COLO829 (cell line): ENCODE results near the gene C6orf15.

ENCODE experiments used
- DNase-seq: peaks from one replicate; pipeline ENCODE4 v3.0.0; 2012; ENCODE audit warnings: low spot score

Gene C6orf15

GRCh38 chr6:31112478-31112877 lies at the start of gene C6orf15:
Gene C6orf15 (minus strand): TSS chr6:31112575. CDS start chr6:31112555, 20 bp downstream.
- DNase-seq: no peak

DNA sequence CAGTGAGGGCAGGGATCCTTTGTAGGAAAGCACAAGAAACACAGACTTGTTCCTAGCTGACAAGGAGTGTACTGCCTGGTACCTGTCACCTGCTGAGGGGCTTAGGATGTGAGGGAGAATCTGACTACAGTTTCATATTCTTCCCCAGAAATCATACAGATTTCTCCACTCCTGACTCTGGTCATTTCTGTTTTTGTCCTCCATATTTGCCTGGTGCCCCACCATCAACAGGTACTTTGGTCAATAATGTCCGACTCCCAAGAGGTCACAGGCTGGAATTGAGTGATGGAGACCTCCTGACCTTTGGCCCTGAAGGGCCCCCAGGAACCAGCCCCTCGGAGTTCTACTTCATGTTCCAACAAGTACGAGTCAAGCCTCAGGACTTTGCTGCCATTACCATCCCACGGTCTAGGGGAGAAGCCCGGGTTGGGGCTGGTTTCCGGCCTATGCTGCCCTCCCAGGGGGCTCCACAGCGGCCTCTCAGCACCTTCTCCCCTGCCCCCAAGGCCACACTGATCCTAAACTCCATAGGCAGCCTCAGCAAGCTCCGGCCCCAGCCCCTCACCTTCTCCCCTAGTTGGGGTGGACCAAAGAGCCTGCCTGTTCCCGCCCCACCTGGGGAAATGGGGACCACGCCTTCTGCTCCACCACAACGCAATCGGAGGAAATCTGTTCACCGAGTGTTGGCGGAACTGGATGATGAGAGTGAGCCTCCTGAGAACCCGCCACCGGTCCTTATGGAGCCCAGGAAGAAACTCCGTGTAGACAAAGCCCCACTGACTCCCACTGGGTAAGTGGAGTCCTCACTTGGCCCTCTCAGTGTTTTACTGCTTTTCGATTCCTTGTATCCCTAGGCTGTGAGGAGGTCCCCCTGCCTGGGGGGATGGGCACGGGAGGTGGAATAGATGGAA lies 49.1 kb upstream of the C6orf15 start:
- DNase-seq: no peak

DNA sequence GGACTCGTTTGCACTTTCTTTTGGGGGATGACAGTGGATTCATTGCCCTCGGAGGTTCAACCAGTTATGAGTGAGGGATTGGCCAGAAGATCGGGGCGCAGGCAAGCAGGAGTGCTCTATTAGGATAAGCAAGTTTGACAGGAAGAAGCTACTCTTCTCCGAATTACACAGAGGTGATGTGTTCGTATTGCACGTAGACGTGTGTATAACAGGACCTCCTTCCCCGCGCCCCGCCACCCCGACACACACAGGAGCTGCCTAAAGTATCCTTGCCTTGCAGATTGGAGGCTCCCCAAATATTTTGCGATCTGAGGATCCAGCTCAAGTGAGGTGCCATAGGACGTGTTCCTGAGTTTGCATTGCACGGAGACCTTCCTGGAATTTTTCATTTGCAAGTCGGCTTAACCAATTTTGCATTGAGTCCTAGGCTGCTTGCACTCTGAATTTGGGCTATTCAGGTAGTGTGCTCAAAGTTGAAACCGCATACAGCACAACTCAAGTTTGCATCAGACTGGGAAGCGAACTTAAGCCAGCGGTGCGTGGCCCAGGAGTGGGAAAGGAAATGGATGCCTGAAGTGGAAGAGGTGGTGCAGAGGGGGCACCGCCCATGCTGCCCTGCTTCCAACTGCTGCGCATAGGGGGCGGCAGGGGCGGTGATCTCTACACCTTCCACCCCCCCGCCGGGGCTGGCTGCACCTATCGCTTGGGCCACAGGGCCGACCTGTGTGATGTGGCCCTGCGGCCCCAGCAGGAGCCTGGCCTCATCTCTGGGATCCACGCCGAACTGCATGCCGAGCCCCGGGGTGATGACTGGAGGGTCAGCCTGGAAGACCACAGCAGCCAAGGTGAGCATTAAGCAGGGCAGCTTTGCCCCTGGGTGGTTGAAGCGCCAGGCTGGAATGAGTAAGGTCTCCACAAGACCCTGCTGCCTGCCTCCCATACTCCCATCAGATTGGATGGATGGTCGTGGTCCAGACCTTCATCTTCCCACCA lies 46.8 kb upstream of the C6orf15 start:
- peak; percentile 17 for DNase-seq

- peak; percentile 100 for DNase-seq
These were observed 45.9 kb upstream of the C6orf15 start, which contains the start of gene TCF19 for GRCh38 chr6:31158140-31158862. Gene TCF19 (plus strand): TSS chr6:31158589. CDS start chr6:31159470, 881 bp downstream.

DNA sequence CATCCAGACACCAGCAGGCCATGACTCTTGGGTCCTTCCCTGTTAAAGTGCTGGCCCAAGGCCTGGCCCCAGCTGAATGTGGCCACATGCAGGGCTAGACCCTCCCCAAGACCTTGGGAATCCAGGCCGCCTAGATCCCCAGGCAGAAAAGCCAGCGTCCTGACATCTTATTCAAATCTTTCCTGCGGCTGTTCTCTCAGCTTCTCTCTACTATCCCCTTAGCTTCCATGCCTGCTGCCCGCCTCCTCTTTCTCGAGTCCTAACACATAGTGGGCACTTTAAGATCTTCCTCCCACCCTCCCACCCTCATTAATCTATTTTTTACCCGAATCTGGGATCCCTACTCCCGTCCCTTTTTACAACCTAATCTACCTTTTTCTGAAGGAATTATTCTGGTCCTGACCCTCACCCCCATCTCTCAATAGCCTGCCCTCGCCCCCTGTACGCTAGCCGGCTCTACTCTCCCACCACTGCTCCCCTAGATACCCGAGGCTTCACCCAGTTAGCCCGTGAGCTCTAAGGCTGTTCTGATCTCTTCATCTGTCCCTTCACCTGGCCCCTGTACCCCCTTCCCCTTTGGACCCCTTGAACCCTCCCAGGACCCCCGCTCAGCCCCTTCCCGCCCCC lies 45.3 kb upstream of the C6orf15 start, which contains the start of gene CCHCR1:
Gene CCHCR1 (minus strand): TSS at position 290 of the 627 bp plus-strand sequence. CDS start 202 bp downstream, at position 88.
- no peak for DNase-seq

GRCh38 chr6:31156641-31157040 lies 44.3 kb upstream of the C6orf15 start:
- no peak for DNase-seq

DNA sequence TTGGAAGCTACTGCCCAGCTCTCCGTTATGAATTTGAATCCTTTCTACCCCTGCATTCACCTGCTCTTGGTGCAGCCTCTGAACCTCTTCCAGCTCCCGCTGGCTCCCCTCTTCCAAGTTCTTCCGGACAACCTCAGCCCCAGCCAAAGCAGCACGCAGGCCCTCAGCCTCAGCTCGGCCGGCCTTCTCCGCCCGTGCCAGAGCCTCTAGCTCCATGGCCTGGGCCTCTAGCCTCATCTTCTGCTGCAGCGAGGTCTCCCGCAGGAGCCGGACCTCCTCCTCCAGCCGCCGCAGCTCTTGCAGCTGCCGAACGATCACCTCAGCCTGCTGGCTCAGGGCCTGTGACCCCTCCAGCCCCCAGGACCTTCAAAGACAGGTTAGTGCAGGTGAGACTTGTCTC lies 42.1 kb upstream of the C6orf15 start:
- no peak for DNase-seq

- DNase-seq: no peak
These were observed 40.4 kb upstream of the C6orf15 start for GRCh38 chr6:31152781-31153180.

GRCh38 chr6:31149827-31150447 lies 37.6 kb upstream of the C6orf15 start:
- DNase-seq: no peak

DNA sequence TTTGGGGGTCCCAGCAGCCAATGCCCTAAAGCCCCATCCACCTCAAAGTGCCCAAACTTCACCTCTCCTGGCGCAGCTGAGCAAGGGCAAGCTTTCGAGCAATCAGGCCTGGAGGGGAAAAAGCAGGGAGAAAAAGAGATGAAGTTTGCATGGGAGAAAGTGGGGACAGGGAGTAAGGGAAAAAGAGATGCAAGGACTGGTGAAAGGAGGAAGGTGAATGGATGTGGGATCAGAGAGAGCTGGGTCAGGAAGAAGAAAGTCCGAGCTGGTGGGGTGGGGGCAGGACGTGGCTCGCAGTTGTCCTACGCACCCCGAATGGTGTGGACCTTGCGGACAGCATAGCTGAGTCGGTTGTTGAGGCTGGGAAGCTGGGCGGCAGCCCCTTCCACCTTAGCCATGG lies 33.0 kb upstream of the C6orf15 start:
- DNase-seq: no peak

- DNase-seq: no peak
These were observed 32.6 kb upstream of the C6orf15 start for GRCh38 chr6:31144970-31145340.

- no peak for DNase-seq
These were observed 32.1 kb upstream of the C6orf15 start for GRCh38 chr6:31144296-31144969.

DNA sequence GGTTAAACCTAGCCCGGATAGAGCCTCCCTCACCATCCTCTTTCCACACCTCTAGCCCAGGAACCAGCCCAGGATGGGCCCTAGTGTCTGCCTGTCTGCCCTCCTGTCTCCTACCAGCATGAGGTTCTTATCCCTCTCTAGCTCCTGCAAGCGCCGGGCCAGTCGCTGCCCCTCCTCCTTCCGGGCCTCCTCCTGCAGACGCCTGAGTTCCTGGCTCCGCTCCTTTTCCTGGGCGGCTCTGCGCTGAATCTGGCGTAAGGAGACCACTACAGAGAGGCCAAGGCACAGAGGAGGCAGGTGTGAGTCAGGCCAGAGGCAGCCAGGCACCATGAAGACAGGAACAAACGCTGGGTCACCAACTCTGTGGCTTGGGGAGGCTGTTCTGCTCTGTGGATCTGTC lies 30.8 kb upstream of the C6orf15 start:
- DNase-seq: no peak

DNA sequence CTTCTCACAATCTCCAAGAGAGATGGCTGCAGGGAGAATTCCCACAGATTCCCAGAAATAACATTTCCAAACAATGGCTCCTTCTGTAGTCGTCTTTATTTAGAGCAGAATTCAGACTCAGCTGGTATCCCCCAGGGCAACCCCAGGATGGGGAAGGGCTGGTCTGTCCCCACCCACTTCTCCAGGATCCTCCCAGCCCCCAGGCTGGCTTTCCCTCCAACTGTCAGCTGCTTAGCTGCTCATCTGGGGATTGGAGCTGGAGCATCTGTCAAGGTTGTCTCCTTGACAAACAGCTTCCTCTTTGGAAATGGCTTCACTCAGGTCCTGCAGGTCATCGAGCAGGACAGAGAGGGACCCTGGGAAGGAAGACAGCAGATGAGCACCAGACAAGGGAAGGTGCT lies 30.0 kb upstream of the C6orf15 start:
- peak; percentile 84 for DNase-seq

DNA sequence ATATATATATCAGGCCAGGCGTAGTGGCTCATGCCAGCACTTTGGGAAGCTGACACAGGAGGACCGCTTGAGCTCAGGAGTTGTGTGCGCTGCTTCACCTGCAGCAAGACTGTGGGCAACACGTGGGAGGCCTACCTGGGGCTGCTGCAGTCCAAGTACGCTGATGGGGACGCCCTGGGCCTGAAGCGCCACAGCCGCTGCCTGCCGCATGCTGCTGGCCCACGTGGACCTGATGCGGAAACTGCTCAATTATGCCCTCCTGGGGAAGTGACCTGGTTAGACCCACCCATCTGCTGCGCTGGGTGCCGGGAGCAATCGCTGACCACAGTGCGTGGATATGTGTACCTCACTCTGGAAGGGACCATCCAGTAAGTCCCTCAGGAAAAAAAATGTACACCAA lies 28.3 kb upstream of the C6orf15 start:
- DNase-seq: no peak

DNA sequence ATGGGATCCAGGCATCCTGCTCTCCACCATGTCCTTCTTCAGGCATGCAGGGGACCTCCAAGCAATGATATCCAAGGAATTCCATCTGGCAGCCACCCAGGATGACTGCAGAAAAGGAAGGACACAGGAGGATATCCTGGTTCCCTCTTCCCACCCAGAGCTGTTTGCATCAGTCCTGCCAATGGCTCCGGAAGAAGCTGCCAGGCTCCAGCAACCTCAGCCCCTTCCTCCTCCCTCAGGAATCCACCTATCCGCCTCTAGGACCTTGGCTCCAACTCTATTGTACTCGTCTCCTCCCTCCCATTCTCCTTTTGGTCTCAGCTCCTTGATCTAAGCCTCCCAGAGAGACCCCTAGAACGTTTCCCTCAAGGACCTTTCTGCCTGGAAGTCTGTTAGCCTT lies 27.2 kb upstream of the C6orf15 start:
- no peak for DNase-seq

DNA sequence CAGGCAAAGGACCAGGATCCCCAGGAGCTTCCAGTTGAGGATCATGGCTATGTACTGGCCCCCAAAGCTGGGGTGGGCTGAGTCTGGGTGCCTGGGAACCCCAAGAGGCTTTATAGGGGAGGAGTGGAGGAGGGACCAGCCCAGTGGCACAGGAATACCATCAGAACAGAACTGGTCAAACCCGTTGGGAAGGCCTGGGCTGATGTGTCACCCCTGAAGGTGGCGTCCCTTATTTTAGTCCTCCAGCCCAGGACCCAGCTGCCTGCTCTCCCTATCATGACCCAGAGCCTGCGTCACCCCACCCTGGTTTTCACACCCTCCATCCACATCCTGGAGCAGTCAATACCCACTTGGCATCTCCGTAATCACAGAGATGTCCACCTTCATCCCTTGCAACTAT lies 26.6 kb upstream of the C6orf15 start, which contains the start of gene PSORS1C2:
Gene PSORS1C2 (minus strand): TSS at position 85 of the 400 bp plus-strand sequence. CDS start 40 bp downstream, at position 45.
- no peak for DNase-seq

DNA sequence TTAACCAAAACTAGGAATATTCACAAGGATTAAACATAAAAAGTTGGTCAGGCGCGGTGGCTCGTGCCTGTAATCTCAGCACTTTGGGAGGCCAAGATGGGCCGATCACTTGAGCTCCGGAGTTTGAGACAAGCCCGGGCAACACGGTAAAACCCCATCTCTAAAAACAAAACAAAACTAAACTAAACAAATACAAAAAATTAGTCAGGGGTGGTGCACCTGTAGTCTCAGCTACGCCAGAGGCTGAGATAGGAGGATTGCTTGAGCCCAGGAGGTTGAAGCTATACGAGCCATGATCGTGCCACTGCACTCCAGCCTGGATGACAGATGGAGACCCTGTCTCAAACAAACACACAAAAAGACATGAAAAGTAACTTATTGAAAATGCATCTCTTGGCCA lies 23.3 kb upstream of the C6orf15 start:
- no peak for DNase-seq

DNA sequence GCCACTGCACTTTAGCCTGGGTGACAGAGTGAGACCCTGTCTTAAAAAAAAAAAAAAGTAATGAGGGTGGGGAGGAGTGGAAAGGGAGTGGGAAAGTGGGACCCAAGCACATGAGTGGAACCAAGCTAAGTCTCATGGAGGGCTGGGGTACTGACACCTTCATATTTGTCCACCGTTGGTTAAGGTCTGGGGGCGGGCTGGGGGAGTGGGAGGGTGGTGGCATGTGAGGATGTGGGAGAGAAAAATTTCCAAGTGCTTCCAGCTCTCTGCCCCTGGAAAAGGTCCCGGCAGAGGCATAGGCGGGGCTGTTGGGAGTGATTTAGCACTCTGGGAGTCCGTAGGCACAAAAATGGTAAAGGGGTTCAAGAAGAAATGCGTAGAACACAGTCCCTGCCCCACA lies 20.4 kb upstream of the C6orf15 start:
- no peak for DNase-seq

DNA sequence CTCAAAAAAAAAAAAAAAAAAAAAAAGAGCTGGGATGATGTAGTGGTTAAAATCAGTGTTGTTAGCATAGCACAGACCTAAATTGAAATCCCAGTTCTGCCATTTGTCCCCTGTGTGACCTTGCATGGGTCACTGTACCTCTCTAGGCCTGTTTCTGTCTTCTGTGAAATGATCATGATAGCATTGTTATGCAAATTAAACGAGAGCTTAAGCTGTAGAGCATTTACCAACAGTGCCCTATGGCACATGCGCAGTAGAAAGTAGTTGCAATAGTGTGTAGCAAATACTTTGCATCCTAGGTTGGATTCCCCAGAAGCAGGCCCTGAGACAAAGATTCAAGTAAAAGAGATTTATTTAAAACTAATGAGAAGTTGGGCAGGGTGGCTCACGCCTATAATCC lies 19.2 kb upstream of the C6orf15 start:
- no peak for DNase-seq
